GM10266 (cell line): ENCODE measurements around the gene ETFB.
"Not testable (repeated sequence)": the region's sequence is repeated elsewhere in the genome, so short reads cannot be mapped to it uniquely, and the experiment has no call there.

Experiments used
- DNase-seq: peaks from one replicate; pipeline ENCODE4 v3.0.0; 2012; ENCODE audit errors: extremely low spot score
- TF ChIP-seq, protein P1 (sequence below): IDR thresholded peaks from 2 replicates; pipeline ENCODE4 v1.5.1; 2012; ENCODE audit warnings: mild to moderate bottlenecking, low read depth; ENCODE audit not compliant: control insufficient read depth, insufficient read depth; ENCODE audit errors: missing control alignments

Gene ETFB

GRCh38 chr19:51365965-51366388 is at the start of gene ETFB:
Gene ETFB, minus strand, starts transcription at chr19:51366388. Its CDS starts 62 bp downstream, at chr19:51366326.
- TF ChIP-seq, protein P1, sequence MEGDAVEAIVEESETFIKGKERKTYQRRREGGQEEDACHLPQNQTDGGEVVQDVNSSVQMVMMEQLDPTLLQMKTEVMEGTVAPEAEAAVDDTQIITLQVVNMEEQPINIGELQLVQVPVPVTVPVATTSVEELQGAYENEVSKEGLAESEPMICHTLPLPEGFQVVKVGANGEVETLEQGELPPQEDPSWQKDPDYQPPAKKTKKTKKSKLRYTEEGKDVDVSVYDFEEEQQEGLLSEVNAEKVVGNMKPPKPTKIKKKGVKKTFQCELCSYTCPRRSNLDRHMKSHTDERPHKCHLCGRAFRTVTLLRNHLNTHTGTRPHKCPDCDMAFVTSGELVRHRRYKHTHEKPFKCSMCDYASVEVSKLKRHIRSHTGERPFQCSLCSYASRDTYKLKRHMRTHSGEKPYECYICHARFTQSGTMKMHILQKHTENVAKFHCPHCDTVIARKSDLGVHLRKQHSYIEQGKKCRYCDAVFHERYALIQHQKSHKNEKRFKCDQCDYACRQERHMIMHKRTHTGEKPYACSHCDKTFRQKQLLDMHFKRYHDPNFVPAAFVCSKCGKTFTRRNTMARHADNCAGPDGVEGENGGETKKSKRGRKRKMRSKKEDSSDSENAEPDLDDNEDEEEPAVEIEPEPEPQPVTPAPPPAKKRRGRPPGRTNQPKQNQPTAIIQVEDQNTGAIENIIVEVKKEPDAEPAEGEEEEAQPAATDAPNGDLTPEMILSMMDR: no peak
- no peak for DNase-seq

DNA sequence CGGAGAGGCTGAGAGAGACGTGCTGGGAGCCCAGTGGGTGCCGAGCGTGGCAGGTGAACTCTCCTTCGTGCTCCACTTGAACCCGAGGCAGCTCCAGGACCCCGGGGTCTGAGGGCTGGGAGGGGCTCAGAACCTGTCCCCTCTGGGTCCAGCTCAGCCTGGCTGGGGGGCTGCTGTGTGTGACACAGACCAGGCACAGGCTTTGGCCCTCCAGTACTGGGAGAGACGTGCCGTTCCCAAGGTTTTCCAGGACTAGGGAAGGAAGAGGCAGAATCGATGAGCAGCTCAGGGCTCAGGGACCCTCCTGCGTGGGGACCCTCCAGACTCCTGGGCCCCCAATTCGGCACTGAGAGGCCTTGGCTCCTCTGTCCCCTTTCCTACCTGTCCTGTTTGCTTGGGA is 49.0 kb upstream of the ETFB start:
- no peak for DNase-seq
- TF ChIP-seq, protein P1: no peak

- no peak for DNase-seq
- TF ChIP-seq, protein P1: no peak
Observed at GRCh38 chr19:51410950-51411748, 45.0 kb upstream of the ETFB start.

GRCh38 chr19:51407511-51408131 is 41.4 kb upstream of the ETFB start:
- TF ChIP-seq, protein P1: peak; percentile 46
- DNase-seq: no peak

- TF ChIP-seq, protein P1: no peak
- DNase-seq: no peak
Observed at GRCh38 chr19:51402117-51402516, 35.9 kb upstream of the ETFB start.

- DNase-seq: not testable (repeated sequence)
Observed at GRCh38 chr19:51399936-51400335, 33.7 kb upstream of the ETFB start.

GRCh38 chr19:51399231-51399630 is 33.0 kb upstream of the ETFB start:
- TF ChIP-seq, protein P1: no peak
- DNase-seq: no peak
